CD4-positive, CD25-positive, alpha-beta regulatory T cell (primary cell): ENCODE results near the gene MPPED2. TPM values are rescaled to one million over a fixed set of nuclear protein-coding genes. Genes with fewer than 3 reads are reported as not detected.

ENCODE experiments used
- ATAC-seq, 2 donors: fragments of 150-1000 bp; cut with Tn5 transposase; one replicate each; pipeline ENCODE4 v1.10.0; 2021; ENCODE audit warnings: low read depth in 2 of 2, moderate number of reproducible peaks in 2 of 2, moderate library complexity in 1 of 2
- DNase-seq, 3 donors: peaks; one replicate each; pipeline versions ENCODE4 v3.0.0 to v3.0.0-alpha.2; 2012 to 2022; ENCODE audit warnings: mixed read lengths in 1 of 3
- H3K27ac ChIP-seq: one replicate; pipeline ENCODE4 v1.7.0; 2013; ENCODE audit warnings: mild to moderate bottlenecking, low read length; ENCODE audit not compliant: insufficient read depth, poor library complexity, severe bottlenecking
- H3K27me3 ChIP-seq: one replicate; pipeline ENCODE4 v1.7.0; 2013; ENCODE audit warnings: low read length; ENCODE audit not compliant: control insufficient read depth, insufficient read depth
- H3K36me3 ChIP-seq: one replicate; pipeline ENCODE4 v1.7.0; 2013; ENCODE audit warnings: mild to moderate bottlenecking, low read length, moderate library complexity; ENCODE audit not compliant: control insufficient read depth, insufficient read depth
- H3K4me1 ChIP-seq: 2 replicates; pipeline ENCODE4 v1.7.0; 2013; ENCODE audit warnings: mild to moderate bottlenecking, low read length; ENCODE audit not compliant: insufficient read depth, control insufficient read depth, poor library complexity, severe bottlenecking
- H3K4me3 ChIP-seq: one replicate; pipeline ENCODE4 v1.7.0; 2013; ENCODE audit warnings: low read depth, mild to moderate bottlenecking, low read length, moderate library complexity
- H3K9me3 ChIP-seq, 2 experiments: 1 replicate in 1 of 2; 2 replicates in 1 of 2; pipeline ENCODE4 v1.7.0; 2013; ENCODE audit warnings: low read length in 2 of 2, mild to moderate bottlenecking in 1 of 2, moderate library complexity in 1 of 2; ENCODE audit not compliant: control insufficient read depth in 2 of 2
- H3K27ac Mint-ChIP-seq, 3 donors: one replicate each; pipeline ENCODE4 v1.8.0; 2020 to 2022; ENCODE audit warnings: mild to moderate bottlenecking in 3 of 3, mixed read lengths in 3 of 3, moderate library complexity in 2 of 3
- H3K27me3 Mint-ChIP-seq: one replicate; pipeline ENCODE4 v1.8.0; 2022; ENCODE audit warnings: mild to moderate bottlenecking, mixed read lengths
- H3K36me3 Mint-ChIP-seq: one replicate; pipeline ENCODE4 v1.8.0; 2020; ENCODE audit warnings: mixed read lengths
- H3K4me1 Mint-ChIP-seq, 4 donors: one replicate each; pipeline ENCODE4 v1.8.0; 2020 to 2022; ENCODE audit warnings: mixed read lengths in 4 of 4, mild to moderate bottlenecking in 1 of 4
- H3K4me3 Mint-ChIP-seq, 4 donors: one replicate each; pipeline ENCODE4 v1.8.0; 2020 to 2022; ENCODE audit warnings: mild to moderate bottlenecking in 4 of 4, mixed read lengths in 4 of 4, moderate library complexity in 3 of 4
- H3K9me3 Mint-ChIP-seq, 7 donors: one replicate each; pipeline ENCODE4 v1.8.0; 2020 to 2022; ENCODE audit warnings: mixed read lengths in 7 of 7, mild to moderate bottlenecking in 3 of 7, moderate library complexity in 2 of 7
- polyA plus RNA-seq, 4 donors: library from polyadenylated mRNA; unstranded; fragments of 300-500 nt; fragmentation: Illumina TruSeq; gene quantifications; one replicate each; pipeline ENCODE4 v1.2.3, GENCODE V29; 2021
- total RNA-seq: library from RNA; stranded (reverse); gene quantifications from one replicate; pipeline ENCODE4 v1.2.3, GENCODE V29; 2022

Gene MPPED2
- total and polyA plus RNA-seq, 5 donors from 2014 or later = 0.35 to 0.96 (median 0.47) TPM; not detected in 2

DNA sequence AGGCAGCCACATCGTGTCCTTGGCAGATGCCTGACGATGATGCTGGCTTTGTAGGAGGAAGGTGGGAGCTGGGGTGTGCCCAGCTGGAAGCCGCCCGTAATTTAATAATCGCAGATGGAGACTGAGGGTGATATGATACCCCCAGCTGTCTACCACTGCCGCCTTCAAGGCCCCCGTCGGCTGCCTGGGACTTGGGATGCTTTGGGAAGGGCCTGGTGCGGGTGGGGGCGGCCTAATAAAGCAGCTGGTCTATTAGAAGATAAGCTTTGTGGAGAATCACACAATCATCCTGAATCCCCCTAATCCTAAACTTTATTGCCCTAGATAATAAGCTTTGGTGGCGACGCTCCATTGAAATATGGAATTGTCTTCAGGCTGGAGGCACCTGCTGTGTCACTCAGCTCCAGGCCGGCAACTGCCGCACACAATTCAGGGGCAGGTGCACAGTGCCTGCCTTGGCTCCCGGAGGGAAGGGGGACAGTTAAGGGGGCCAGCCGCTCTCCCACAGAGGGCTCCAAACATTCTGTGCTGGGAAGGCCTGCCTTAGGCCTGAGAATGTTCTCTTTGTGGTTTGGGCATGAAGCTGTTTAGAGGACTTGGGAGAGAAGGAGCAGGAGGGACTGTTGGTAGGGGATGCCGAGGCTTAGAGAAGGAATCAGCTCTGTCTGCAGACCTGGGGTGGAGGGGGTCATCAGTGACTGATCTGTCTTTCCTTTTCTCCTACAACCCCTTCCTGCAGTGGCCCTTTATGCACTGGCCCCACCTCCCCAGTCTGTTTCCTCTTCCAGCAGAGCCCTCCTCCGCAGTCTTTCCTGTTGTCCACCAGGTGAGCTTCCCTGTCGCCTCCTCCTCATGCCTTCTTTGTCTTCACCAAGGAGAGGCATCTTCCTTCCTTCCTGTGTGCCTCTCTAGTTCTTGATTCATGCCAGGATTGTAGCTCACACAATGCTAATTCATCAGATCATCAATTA lies 198.0 kb downstream of the MPPED2 start:
- H3K4me3 Mint-ChIP-seq = no peak overlapping the region
- ATAC-seq = no peak

GRCh38 chr11:30381879-30382278 lies 204.3 kb downstream of the MPPED2 start:
- Mint-ChIP-seq H3K36me3 (no peaks in the 10 kb centered on the region), H3K27me3 (peaks cover 4% of the 10 kb centered on the region), H3K9me3 (peaks cover 0 to 2% (median 0%) of the 10 kb centered on the region in 7 donors), H3K27ac (no peak overlapping the region), H3K4me1 (no peaks in the 10 kb centered on the region), H3K4me3 (no peak overlapping the region)
- DNase-seq = no peak
- Histone ChIP-seq H3K27ac (no peak overlapping the region), H3K4me3 (no peak overlapping the region), H3K27me3 (no peaks in the 10 kb centered on the region), H3K4me1 (no peaks in the 10 kb centered on the region), H3K9me3 (no peaks in the 10 kb centered on the region), H3K36me3 (no peaks in the 10 kb centered on the region)
- no peak for ATAC-seq

More for the DNA sequence above, 198.0 kb downstream of the MPPED2 start:
- Histone ChIP-seq H3K9me3 (no peaks in the 10 kb centered on the region), H3K4me3 (no peak overlapping the region), H3K27ac (no peak overlapping the region), H3K36me3 (no peaks in the 10 kb centered on the region), H3K27me3 (no peaks in the 10 kb centered on the region), H3K4me1 (no peaks in the 10 kb centered on the region)
- Mint-ChIP-seq H3K36me3 (no peaks in the 10 kb centered on the region), H3K27me3 (no peaks in the 10 kb centered on the region), H3K27ac (no peak overlapping the region), H3K9me3 (peaks cover 0 to 3% (median 0%) of the 10 kb centered on the region in 7 donors), H3K4me1 (no peaks in the 10 kb centered on the region)
- no peak for DNase-seq

GRCh38 chr11:30380846-30381245 lies 205.3 kb downstream of the MPPED2 start:
- DNase-seq = no peak
- H3K9me3 Mint-ChIP-seq = peaks cover 0 to under 1% (median 0%) of the 10 kb centered on the region in 7 donors
- no peak overlapping the region for H3K27ac Mint-ChIP-seq
- ATAC-seq = no peak
- Histone ChIP-seq H3K4me3 (no peak overlapping the region), H3K9me3 (no peaks in the 10 kb centered on the region), H3K27me3 (no peaks in the 10 kb centered on the region), H3K36me3 (no peaks in the 10 kb centered on the region), H3K27ac (no peak overlapping the region), H3K4me1 (no peaks in the 10 kb centered on the region)
- H3K27me3 Mint-ChIP-seq = peaks cover 4% of the 10 kb centered on the region
- no peaks in the 10 kb centered on the region for H3K36me3 Mint-ChIP-seq
- no peak overlapping the region for H3K4me3 Mint-ChIP-seq
- H3K4me1 Mint-ChIP-seq = no peaks in the 10 kb centered on the region

GRCh38 chr11:30377347-30377746 lies 208.8 kb downstream of the MPPED2 start:
- H3K27me3 ChIP-seq = no peaks in the 10 kb centered on the region
- ATAC-seq = no peak
- Mint-ChIP-seq H3K27ac (no peak overlapping the region), H3K9me3 (no peaks in the 10 kb centered on the region), H3K36me3 (no peaks in the 10 kb centered on the region), H3K4me1 (no peaks in the 10 kb centered on the region), H3K27me3 (peaks cover 4% of the 10 kb centered on the region), H3K4me3 (no peak overlapping the region)
- H3K4me3 ChIP-seq = no peak overlapping the region
- no peaks in the 10 kb centered on the region for H3K4me1 ChIP-seq
- no peak for DNase-seq
- no peaks in the 10 kb centered on the region for H3K9me3 ChIP-seq
- H3K27ac ChIP-seq = no peak overlapping the region
- no peaks in the 10 kb centered on the region for H3K36me3 ChIP-seq

GRCh38 chr11:30370164-30370563 lies 216.0 kb downstream of the MPPED2 start:
- no peaks in the 10 kb centered on the region for H3K36me3 Mint-ChIP-seq
- H3K4me3 Mint-ChIP-seq = no peak overlapping the region
- Histone ChIP-seq H3K4me1 (no peaks in the 10 kb centered on the region), H3K27me3 (no peaks in the 10 kb centered on the region), H3K27ac (no peak overlapping the region), H3K4me3 (no peak overlapping the region), H3K9me3 (no peaks in the 10 kb centered on the region), H3K36me3 (no peaks in the 10 kb centered on the region)
- H3K4me1 Mint-ChIP-seq = no peaks in the 10 kb centered on the region
- H3K9me3 Mint-ChIP-seq = peaks cover 0 to 6% (median 0%) of the 10 kb centered on the region in 7 donors
- no peak overlapping the region for H3K27ac Mint-ChIP-seq
- no peaks in the 10 kb centered on the region for H3K27me3 Mint-ChIP-seq
- DNase-seq (no peak), ATAC-seq (no peak)

DNA sequence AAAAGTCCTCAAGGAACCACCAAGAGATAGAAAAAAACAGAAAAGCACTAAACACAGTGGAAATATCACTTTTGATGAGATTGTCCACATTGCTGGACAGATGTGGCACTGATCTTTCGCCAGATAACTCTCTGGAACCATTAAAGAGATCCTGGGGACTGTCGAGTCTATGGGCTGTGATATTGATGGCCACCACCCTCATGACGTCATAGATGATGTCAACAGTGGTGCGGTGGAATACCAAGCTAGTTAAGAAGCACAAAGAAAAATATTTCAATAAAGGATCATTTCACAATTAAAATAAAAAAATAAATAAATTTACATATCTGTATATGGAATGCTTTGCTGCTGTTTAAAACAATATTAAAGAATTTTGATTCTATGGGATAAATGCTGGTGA lies 217.8 kb downstream of the MPPED2 start:
- Mint-ChIP-seq H3K27ac (no peak overlapping the region), H3K4me3 (no peak overlapping the region), H3K27me3 (no peaks in the 10 kb centered on the region), H3K36me3 (no peaks in the 10 kb centered on the region), H3K4me1 (no peaks in the 10 kb centered on the region), H3K9me3 (peaks cover 0 to 6% (median 0%) of the 10 kb centered on the region in 7 donors)
- H3K27ac ChIP-seq = no peak overlapping the region
- H3K36me3 ChIP-seq = no peaks in the 10 kb centered on the region
- no peak for ATAC-seq
- no peak overlapping the region for H3K4me3 ChIP-seq
- no peaks in the 10 kb centered on the region for H3K4me1 ChIP-seq
- H3K27me3 ChIP-seq = no peaks in the 10 kb centered on the region
- DNase-seq = no peak
- H3K9me3 ChIP-seq = no peaks in the 10 kb centered on the region

- H3K4me1 Mint-ChIP-seq = no peaks in the 10 kb centered on the region
- Histone ChIP-seq H3K36me3 (no peaks in the 10 kb centered on the region), H3K9me3 (no peaks in the 10 kb centered on the region), H3K27me3 (no peaks in the 10 kb centered on the region), H3K4me1 (no peaks in the 10 kb centered on the region), H3K4me3 (no peak overlapping the region), H3K27ac (no peak overlapping the region)
- H3K9me3 Mint-ChIP-seq = peaks cover 0 to 6% (median 0%) of the 10 kb centered on the region in 7 donors
- no peak overlapping the region for H3K27ac Mint-ChIP-seq
- ATAC-seq (no peak), DNase-seq (no peak)
- no peak overlapping the region for H3K4me3 Mint-ChIP-seq
- H3K36me3 Mint-ChIP-seq = no peaks in the 10 kb centered on the region
- no peaks in the 10 kb centered on the region for H3K27me3 Mint-ChIP-seq
Measured at GRCh38 chr11:30365793-30366517, 220.2 kb downstream of the MPPED2 start.
